ENCODE measurements around the gene SUCLG2.

Gene SUCLG2

GRCh38 chr3:67402873-67403272, 251.5 kb downstream of the SUCLG2 start:
- H3K36me3 ChIP-seq (ENCODE audit: insufficient read depth, low read length): peaks cover 18% of the 10 kb centered on the region
- no peaks in the 10 kb centered on the region for H3K27me3 ChIP-seq (ENCODE audit: control insufficient read depth, insufficient read depth, low read length)
- no peak overlapping the region for H3K4me3 ChIP-seq (ENCODE audit: low read length)
- H3K4me1 ChIP-seq (ENCODE audit: control insufficient read depth, insufficient read depth, low read length): no peaks in the 10 kb centered on the region
- no peaks in the 10 kb centered on the region for H3K9me3 ChIP-seq (replicated peaks; ENCODE audit: low read length)
- no peak overlapping the region for H3K4me2 ChIP-seq (ENCODE audit: low read length)
- no peak overlapping the region for H3K9ac ChIP-seq (ENCODE audit: low read depth, low read length)

GRCh38 chr3:67401921-67402320, 252.5 kb downstream of the SUCLG2 start:
- H3K4me3 ChIP-seq (ENCODE audit: low read length): no peak overlapping the region
- H3K36me3 ChIP-seq (ENCODE audit: insufficient read depth, low read length): peaks cover 18% of the 10 kb centered on the region
- H3K9ac ChIP-seq (ENCODE audit: low read depth, low read length): no peak overlapping the region
- no peaks in the 10 kb centered on the region for H3K4me1 ChIP-seq (ENCODE audit: control insufficient read depth, insufficient read depth, low read length)
- H3K27me3 ChIP-seq (ENCODE audit: control insufficient read depth, insufficient read depth, low read length): no peaks in the 10 kb centered on the region
- H3K9me3 ChIP-seq (replicated peaks; ENCODE audit: low read length): no peaks in the 10 kb centered on the region
- no peak overlapping the region for H3K4me2 ChIP-seq (ENCODE audit: low read length)

DNA sequence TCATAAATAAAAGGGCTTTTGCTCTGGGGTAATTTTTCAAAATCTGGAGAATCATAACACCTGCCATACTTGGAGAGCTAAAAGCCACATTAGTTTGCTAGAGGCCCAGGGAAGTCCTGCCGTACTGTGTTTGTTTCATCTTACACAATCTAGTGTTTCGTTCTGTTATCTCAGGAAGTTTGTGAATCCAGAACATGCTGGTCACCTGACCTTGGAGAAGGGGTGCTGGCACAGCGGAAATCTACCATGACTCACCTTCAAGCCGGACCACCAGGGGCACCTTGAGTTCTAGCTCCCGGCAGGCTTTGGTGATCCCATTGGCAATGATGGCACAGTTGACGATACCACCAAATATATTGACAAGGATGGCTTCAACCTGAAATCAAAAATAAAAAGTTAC, 253.9 kb downstream of the SUCLG2 start:
- Histone ChIP-seq H3K4me3 (ENCODE audit: low read length) (no peak overlapping the region), H3K4me1 (ENCODE audit: control insufficient read depth, insufficient read depth, low read length) (no peaks in the 10 kb centered on the region), H3K9ac (ENCODE audit: low read depth, low read length) (no peak overlapping the region), H3K4me2 (ENCODE audit: low read length) (no peak overlapping the region), H3K27me3 (ENCODE audit: control insufficient read depth, insufficient read depth, low read length) (no peaks in the 10 kb centered on the region), H3K9me3 (replicated peaks; ENCODE audit: low read length) (no peaks in the 10 kb centered on the region), H3K36me3 (ENCODE audit: insufficient read depth, low read length) (peaks cover 18% of the 10 kb centered on the region)

GRCh38 chr3:67389176-67389575, 265.2 kb downstream of the SUCLG2 start:
- Histone ChIP-seq H3K9me3 (replicated peaks; ENCODE audit: low read length) (no peaks in the 10 kb centered on the region), H3K36me3 (ENCODE audit: insufficient read depth, low read length) (peaks cover 4% of the 10 kb centered on the region), H3K4me3 (ENCODE audit: low read length) (no peak overlapping the region), H3K9ac (ENCODE audit: low read depth, low read length) (no peak overlapping the region), H3K4me2 (ENCODE audit: low read length) (no peak overlapping the region), H3K27me3 (ENCODE audit: control insufficient read depth, insufficient read depth, low read length) (no peaks in the 10 kb centered on the region), H3K4me1 (ENCODE audit: control insufficient read depth, insufficient read depth, low read length) (peaks cover 2% of the 10 kb centered on the region)

- no peaks in the 10 kb centered on the region for H3K27me3 ChIP-seq (ENCODE audit: control insufficient read depth, insufficient read depth, low read length)
- H3K4me3 ChIP-seq (ENCODE audit: low read length): no peak overlapping the region
- H3K9me3 ChIP-seq (replicated peaks; ENCODE audit: low read length): no peaks in the 10 kb centered on the region
- peaks cover 6% of the 10 kb centered on the region for H3K4me1 ChIP-seq (ENCODE audit: control insufficient read depth, insufficient read depth, low read length)
- no peak overlapping the region for H3K4me2 ChIP-seq (ENCODE audit: low read length)
- no peak overlapping the region for H3K9ac ChIP-seq (ENCODE audit: low read depth, low read length)
- peaks cover 4% of the 10 kb centered on the region for H3K36me3 ChIP-seq (ENCODE audit: insufficient read depth, low read length)
These were observed 265.7 kb downstream of the SUCLG2 start for GRCh38 chr3:67388738-67389137.

GRCh38 chr3:67386451-67386850, 268.0 kb downstream of the SUCLG2 start:
- Histone ChIP-seq H3K36me3 (ENCODE audit: insufficient read depth, low read length) (no peaks in the 10 kb centered on the region), H3K9ac (ENCODE audit: low read depth, low read length) (no peak overlapping the region), H3K4me3 (ENCODE audit: low read length) (no peak overlapping the region), H3K9me3 (replicated peaks; ENCODE audit: low read length) (no peaks in the 10 kb centered on the region), H3K27me3 (ENCODE audit: control insufficient read depth, insufficient read depth, low read length) (no peaks in the 10 kb centered on the region), H3K4me1 (ENCODE audit: control insufficient read depth, insufficient read depth, low read length) (peaks cover 7% of the 10 kb centered on the region), H3K4me2 (ENCODE audit: low read length) (no peak overlapping the region)

GRCh38 chr3:67384760-67385397, 269.5 kb downstream of the SUCLG2 start:
- H3K27me3 ChIP-seq (ENCODE audit: control insufficient read depth, insufficient read depth, low read length): no peaks in the 10 kb centered on the region
- no peak overlapping the region for H3K9ac ChIP-seq (ENCODE audit: low read depth, low read length)
- no peaks in the 10 kb centered on the region for H3K36me3 ChIP-seq (ENCODE audit: insufficient read depth, low read length)
- H3K4me2 ChIP-seq (ENCODE audit: low read length): no peak overlapping the region
- H3K9me3 ChIP-seq (replicated peaks; ENCODE audit: low read length): no peaks in the 10 kb centered on the region
- H3K4me3 ChIP-seq (ENCODE audit: low read length): no peak overlapping the region
- peaks cover 7% of the 10 kb centered on the region for H3K4me1 ChIP-seq (ENCODE audit: control insufficient read depth, insufficient read depth, low read length)

GRCh38 chr3:67384016-67384415, 270.4 kb downstream of the SUCLG2 start:
- Histone ChIP-seq H3K4me3 (ENCODE audit: low read length) (no peak overlapping the region), H3K27me3 (ENCODE audit: control insufficient read depth, insufficient read depth, low read length) (no peaks in the 10 kb centered on the region), H3K9ac (ENCODE audit: low read depth, low read length) (no peak overlapping the region), H3K4me1 (ENCODE audit: control insufficient read depth, insufficient read depth, low read length) (peaks cover 7% of the 10 kb centered on the region), H3K36me3 (ENCODE audit: insufficient read depth, low read length) (no peaks in the 10 kb centered on the region), H3K4me2 (ENCODE audit: low read length) (no peak overlapping the region), H3K9me3 (replicated peaks; ENCODE audit: low read length) (no peaks in the 10 kb centered on the region)

DNA sequence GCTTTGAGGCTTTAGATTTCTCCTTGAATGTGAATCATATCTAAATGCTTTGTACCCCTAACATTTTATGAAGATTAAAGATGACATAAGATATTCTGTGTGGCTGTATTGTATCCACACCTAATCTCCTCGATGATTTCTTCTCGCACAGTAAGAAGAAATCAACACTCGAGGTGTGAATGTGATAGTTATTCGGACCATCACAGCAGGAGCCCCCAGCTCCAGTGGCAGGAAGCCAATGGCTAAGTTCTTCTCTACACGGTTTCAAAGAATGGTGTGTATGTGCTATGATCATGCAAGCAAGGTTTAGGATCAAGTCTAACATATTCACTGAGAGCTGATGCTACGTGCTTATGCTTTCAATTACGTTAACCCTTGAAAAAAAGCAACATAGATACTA, 271.0 kb downstream of the SUCLG2 start:
- peaks cover 7% of the 10 kb centered on the region for H3K4me1 ChIP-seq (ENCODE audit: control insufficient read depth, insufficient read depth, low read length)
- no peak overlapping the region for H3K4me2 ChIP-seq (ENCODE audit: low read length)
- H3K9ac ChIP-seq (ENCODE audit: low read depth, low read length): no peak overlapping the region
- H3K9me3 ChIP-seq (replicated peaks; ENCODE audit: low read length): no peaks in the 10 kb centered on the region
- no peaks in the 10 kb centered on the region for H3K36me3 ChIP-seq (ENCODE audit: insufficient read depth, low read length)
- no peaks in the 10 kb centered on the region for H3K27me3 ChIP-seq (ENCODE audit: control insufficient read depth, insufficient read depth, low read length)
- H3K4me3 ChIP-seq (ENCODE audit: low read length): no peak overlapping the region

GRCh38 chr3:67382536-67382935, 271.9 kb downstream of the SUCLG2 start:
- Histone ChIP-seq H3K27me3 (ENCODE audit: control insufficient read depth, insufficient read depth, low read length) (no peaks in the 10 kb centered on the region), H3K9ac (ENCODE audit: low read depth, low read length) (no peak overlapping the region), H3K4me1 (ENCODE audit: control insufficient read depth, insufficient read depth, low read length) (peaks cover 7% of the 10 kb centered on the region), H3K9me3 (replicated peaks; ENCODE audit: low read length) (no peaks in the 10 kb centered on the region), H3K36me3 (ENCODE audit: insufficient read depth, low read length) (no peaks in the 10 kb centered on the region), H3K4me2 (ENCODE audit: low read length) (no peak overlapping the region), H3K4me3 (ENCODE audit: low read length) (no peak overlapping the region)

- Histone ChIP-seq H3K9ac (ENCODE audit: low read depth, low read length) (no peak overlapping the region), H3K4me3 (ENCODE audit: low read length) (no peak overlapping the region), H3K4me2 (ENCODE audit: low read length) (no peak overlapping the region), H3K4me1 (ENCODE audit: control insufficient read depth, insufficient read depth, low read length) (peaks cover 7% of the 10 kb centered on the region), H3K27me3 (ENCODE audit: control insufficient read depth, insufficient read depth, low read length) (no peaks in the 10 kb centered on the region), H3K9me3 (replicated peaks; ENCODE audit: low read length) (no peaks in the 10 kb centered on the region), H3K36me3 (ENCODE audit: insufficient read depth, low read length) (no peaks in the 10 kb centered on the region)
These were observed 272.6 kb downstream of the SUCLG2 start for GRCh38 chr3:67381667-67382272.

GRCh38 chr3:67380118-67380517, 274.3 kb downstream of the SUCLG2 start:
- Histone ChIP-seq H3K4me3 (ENCODE audit: low read length) (no peak overlapping the region), H3K4me1 (ENCODE audit: control insufficient read depth, insufficient read depth, low read length) (peaks cover 7% of the 10 kb centered on the region), H3K27me3 (ENCODE audit: control insufficient read depth, insufficient read depth, low read length) (no peaks in the 10 kb centered on the region), H3K9ac (ENCODE audit: low read depth, low read length) (no peak overlapping the region), H3K4me2 (ENCODE audit: low read length) (no peak overlapping the region), H3K9me3 (replicated peaks; ENCODE audit: low read length) (no peaks in the 10 kb centered on the region), H3K36me3 (ENCODE audit: insufficient read depth, low read length) (peaks cover 4% of the 10 kb centered on the region)

Data from skeletal muscle satellite cell (primary cell).